PC-3 (cell line): ENCODE data around the gene TCHHL1. TPM values are rescaled to one million over a fixed set of nuclear protein-coding genes. Genes with fewer than 3 reads are reported as not detected.

ENCODE experiments used
- ATAC-seq: fragments of 200-7000 bp; cut with Tn5 transposase; 2 replicates; pipeline ENCODE4 v1.9.1; 2020; ENCODE audit warnings: mild to moderate bottlenecking, moderate library complexity
- BruUV-seq: library from RNA; stranded (reverse); fragments of 400-500 nt; replicated peaks from 2 replicates; lab custom pipeline; 2021; lab: Mats Ljungman, UMichigan
- CTCF ChIA-PET: fragments of 300-600 bp; sonication (Branson Sonifier 250); formaldehyde crosslinking; loops from one replicate; lab custom pipeline; 2022; ENCODE audit warnings: antibody characterized with exemption; lab: Charles Lee
- POLR2A ChIA-PET: fragments of 300-600 bp; sonication (Branson Sonifier 250); formaldehyde crosslinking; loops from one replicate; lab custom pipeline; 2022; ENCODE audit warnings: antibody characterized with exemption; ENCODE audit not compliant: unreplicated experiment; lab: Charles Lee
- DNase-seq: peaks from one replicate; pipeline ENCODE4 v3.0.0-alpha.2; 2015
- H2AFZ ChIP-seq: fragments of 300-600 bp; sonication (generic); 2 replicates; pipeline ENCODE4 v1.6.0; 2016; ENCODE audit warnings: antibody characterized with exemption, low read length
- H3F3A ChIP-seq: fragments of 300-600 bp; sonication (generic); one replicate; pipeline ENCODE4 v1.6.0; 2017; ENCODE audit warnings: antibody characterized with exemption, low read length, control low read depth, mild to moderate bottlenecking; ENCODE audit not compliant: unreplicated experiment
- H3K27ac ChIP-seq: fragments of 300-600 bp; sonication (generic); 2 replicates; pipeline ENCODE4 v1.5.1; 2016; ENCODE audit warnings: mild to moderate bottlenecking, low read length
- H3K27me3 ChIP-seq: fragments of 300-600 bp; sonication (generic); 2 replicates; pipeline ENCODE4 v1.6.1; 2016; ENCODE audit warnings: low read length, mixed read lengths
- H3K36me3 ChIP-seq: fragments of 300-600 bp; sonication (generic); 2 replicates; pipeline ENCODE4 v1.6.1; 2016; ENCODE audit warnings: low read depth, mixed run types, low read length, mixed read lengths
- H3K4me1 ChIP-seq: fragments of 300-600 bp; sonication (generic); 2 replicates; pipeline ENCODE4 v1.5.1; 2016; ENCODE audit warnings: low read length; ENCODE audit not compliant: insufficient read depth
- H3K4me2 ChIP-seq: fragments of 300-600 bp; sonication (generic); 2 replicates; pipeline ENCODE4 v1.6.0; 2016; ENCODE audit warnings: low read length
- H3K4me3 ChIP-seq: fragments of 300-600 bp; sonication (generic); 2 replicates; pipeline ENCODE4 v1.5.1; 2016; ENCODE audit warnings: mild to moderate bottlenecking, low read length, mixed read lengths
- H3K79me2 ChIP-seq: fragments of 300-600 bp; sonication (generic); 2 replicates; pipeline ENCODE4 v1.6.1; 2017; ENCODE audit warnings: low read length, mixed read lengths
- H3K9ac ChIP-seq: fragments of 300-600 bp; sonication (generic); 2 replicates; pipeline ENCODE4 v1.6.0; 2016; ENCODE audit warnings: mild to moderate bottlenecking, low read length
- H3K9me2 ChIP-seq: fragments of 300-600 bp; sonication (generic); replicated peaks from 2 replicates; pipeline ENCODE4 v1.6.1; 2016; ENCODE audit warnings: mixed run types, low read length, mixed read lengths
- H3K9me3 ChIP-seq: fragments of 300-600 bp; sonication (generic); 2 replicates; pipeline ENCODE4 v1.6.1; 2016; ENCODE audit warnings: low read length, mixed read lengths
- H4K20me1 ChIP-seq: fragments of 300-600 bp; sonication (generic); 2 replicates; pipeline ENCODE4 v1.6.1; 2016; ENCODE audit warnings: low read length, mixed read lengths
- CTCF ChIP-seq: fragments of 300-600 bp; sonication (generic); conservative IDR thresholded peaks from 2 replicates; pipeline ENCODE4 v1.5.1; 2017; ENCODE audit warnings: antibody characterized with exemption, low read depth, mild to moderate bottlenecking, low read length
- EZH2 ChIP-seq: fragments of 300-600 bp; sonication (generic); IDR thresholded peaks from one replicate; pipeline ENCODE4 v1.6.1; 2017; ENCODE audit warnings: antibody characterized with exemption, mild to moderate bottlenecking, low read length; ENCODE audit not compliant: unreplicated experiment
- EZH2phosphoT487 ChIP-seq: fragments of 300-600 bp; sonication (generic); IDR thresholded peaks from 2 replicates; pipeline ENCODE4 v1.6.1; 2018; ENCODE audit warnings: mild to moderate bottlenecking, antibody characterized with exemption, low read length, borderline replicate concordance
- intact Hi-C: fragments of 100-400 bp; cut with micrococcal nuclease; formaldehyde crosslinking; loops from 2 replicates; pipeline ENCODE4 v1.9.0; 2023
- total RNA-seq: library from RNA; depleted of rRNA; stranded (reverse); fragments of >200 nt; gene quantifications from 2 replicates; pipeline ENCODE4 v1.2.3, GENCODE V29; 2014

Gene TCHHL1
- total RNA-seq, 1 experiment from 2014 or later = not detected

DNA sequence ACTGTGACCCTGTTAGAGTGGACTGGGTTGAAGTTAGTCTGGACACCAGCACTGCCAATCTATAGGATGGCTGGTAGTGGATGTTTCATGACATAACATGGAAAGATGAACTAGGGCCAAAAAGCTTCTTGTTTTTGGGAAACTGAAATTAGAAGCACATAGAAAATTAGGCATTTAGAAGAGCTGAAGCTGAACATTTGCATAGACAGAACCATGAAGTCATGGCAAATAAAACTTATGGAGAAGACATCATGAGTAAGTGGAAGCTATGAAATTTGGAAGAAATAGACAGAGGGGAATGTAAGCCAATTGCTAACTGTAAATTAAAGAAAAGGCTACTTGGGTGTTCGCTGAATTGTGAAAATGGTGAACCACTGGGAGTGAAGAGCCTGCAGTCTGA is 49.4 kb downstream of the TCHHL1 start:
- POLR2A ChIA-PET = no interaction called here
- Histone ChIP-seq H4K20me1 (peaks cover 3% of the 10 kb centered on the region), H3K9me2 (no peaks in the 10 kb centered on the region), H3K9me3 (no peaks in the 10 kb centered on the region), H3K36me3 (no peaks in the 10 kb centered on the region), H2AFZ (no peak overlapping the region), H3F3A (peaks cover 5% of the 10 kb centered on the region), H3K4me2 (no peak overlapping the region), H3K9ac (no peak overlapping the region), H3K27ac (no peak overlapping the region), H3K4me3 (no peak overlapping the region), H3K27me3 (no peaks in the 10 kb centered on the region), H3K79me2 (peaks cover 24% of the 10 kb centered on the region), H3K4me1 (peaks cover 11% of the 10 kb centered on the region)
- DNase-seq (no peak), ATAC-seq (no peak)
- intact Hi-C loops = no loop called here
- no peak for TF ChIP-seq EZH2
- no peak for TF ChIP-seq CTCF
- TF ChIP-seq EZH2phosphoT487 = no peak
- no TSS peak for BruUV-seq
- CTCF ChIA-PET = interaction anchor here (0.7 kb wide), 1 partner anchor 9 kb away, joined by 3 read pairs; no protein-coding TSS in a partner anchor

- H3K4me3 ChIP-seq = no peak overlapping the region
- no peak overlapping the region for H3K4me2 ChIP-seq
- DNase-seq = no peak
- H3K9ac ChIP-seq = no peak overlapping the region
- POLR2A ChIA-PET = no interaction called here
- no peak overlapping the region for H2AFZ ChIP-seq
- H3K27ac ChIP-seq = no peak overlapping the region
- BruUV-seq = no TSS peak
- no peaks in the 10 kb centered on the region for H3K27me3 ChIP-seq
- CTCF ChIA-PET = no interaction called here
- no peaks in the 10 kb centered on the region for H3K9me3 ChIP-seq
- no peak for ATAC-seq
- H3K4me1 ChIP-seq = peaks cover 17% of the 10 kb centered on the region
- no peaks in the 10 kb centered on the region for H3K9me2 ChIP-seq
- H4K20me1 ChIP-seq = peaks cover 8% of the 10 kb centered on the region
- intact Hi-C loops = no loop called here
- H3K79me2 ChIP-seq = peaks cover 30% of the 10 kb centered on the region
- H3K36me3 ChIP-seq = peaks cover 4% of the 10 kb centered on the region
- TF ChIP-seq EZH2 (no peak), CTCF (no peak), EZH2phosphoT487 (no peak)
- peaks cover 6% of the 10 kb centered on the region for H3F3A ChIP-seq
Observed at GRCh38 chr1:152038871-152039270, 50.0 kb downstream of the TCHHL1 start.

DNA sequence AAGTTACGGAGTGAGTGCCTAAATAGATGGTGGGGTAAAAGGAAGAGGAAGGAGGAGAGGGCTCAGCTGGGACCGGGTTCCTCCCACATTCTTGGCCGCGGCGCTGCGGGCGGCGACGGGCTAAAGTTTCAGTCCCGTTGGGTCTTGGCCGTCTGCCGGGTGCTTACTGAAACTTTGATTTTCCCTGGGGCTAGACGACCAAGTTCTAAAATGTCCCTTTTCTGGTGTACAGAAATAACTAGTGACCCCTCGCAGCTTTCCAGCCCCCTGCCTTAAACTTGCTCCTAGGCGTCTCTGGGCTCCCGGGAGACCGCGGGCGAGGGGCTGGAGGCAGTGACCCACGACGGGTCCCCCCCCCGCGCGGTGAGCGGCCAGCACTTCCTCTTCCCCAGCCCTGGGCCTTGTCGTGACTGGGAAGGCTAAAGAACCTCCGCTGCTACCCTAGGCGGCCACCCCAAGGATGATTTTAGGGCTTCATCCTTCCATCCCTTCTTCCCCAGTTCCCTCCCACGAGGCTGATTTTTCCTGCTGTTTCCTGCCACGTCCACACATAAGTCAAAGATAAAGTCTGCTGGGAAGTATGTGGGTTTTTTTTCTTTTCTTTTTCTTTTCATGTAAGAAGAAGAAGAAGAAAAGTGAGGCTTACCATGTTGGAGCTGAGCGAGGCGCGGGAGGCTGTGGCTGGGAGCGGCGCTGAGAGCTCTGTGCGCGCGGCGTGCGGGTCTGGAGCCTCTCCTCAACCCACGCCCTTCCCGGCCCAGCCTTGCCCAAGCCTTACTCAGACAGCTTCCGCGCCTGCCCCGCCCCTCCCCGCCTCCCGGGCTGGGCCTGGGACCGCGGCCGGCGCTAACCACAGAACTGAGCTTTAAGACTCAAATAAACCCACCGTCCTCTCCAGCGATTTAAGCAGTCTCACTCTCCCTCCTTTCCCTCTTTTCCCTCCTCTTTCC is 52.3 kb downstream of the TCHHL1 start, which contains the start of gene S100A11:
TSS of gene S100A11 (minus strand) at position 738 of the 950 bp plus-strand sequence. CDS start at position 649, 89 bp downstream.
- H2AFZ ChIP-seq = peak within 1 kb of the TSS; percentile 72
- H3K4me3 ChIP-seq = peak within 1 kb of the TSS; percentile 77
- H3K27me3 ChIP-seq = no peaks in the 10 kb centered on the region
- TF ChIP-seq CTCF = no peak
- no peak for TF ChIP-seq EZH2phosphoT487
- no peak for TF ChIP-seq EZH2
- ATAC-seq (peak; percentile 88), DNase-seq (peak; percentile 91)
- H3K9me2 ChIP-seq = no peaks in the 10 kb centered on the region
- H3K79me2 ChIP-seq = peaks cover 43% of the 10 kb centered on the region
- peak within 1 kb of the TSS; percentile 97 for H3K9ac ChIP-seq
- peaks cover 24% of the 10 kb centered on the region for H4K20me1 ChIP-seq
- intact Hi-C loops = loop anchor here (1.0 kb wide), 1 partner anchor 11 kb away; no protein-coding TSS in a partner anchor
- ChIA-PET CTCF (interaction anchor here (0.5 to 2.0 kb wide), 7 partner anchors 12 to 422 kb away, joined by 3 to 10 read pairs (median 5); no protein-coding TSS in a partner anchor), POLR2A (interaction anchor here (0.5 to 1.4 kb wide), 17 partner anchors 11 to 1931 kb away, joined by 3 to 35 read pairs (median 5); partner anchors contain the start of genes CREB3L4 and S100A10)
- no peaks in the 10 kb centered on the region for H3K9me3 ChIP-seq
- H3K36me3 ChIP-seq = peaks cover 27% of the 10 kb centered on the region
- peaks cover 6% of the 10 kb centered on the region for H3F3A ChIP-seq
- BruUV-seq = TSS peak; percentile 66
- peaks cover 33% of the 10 kb centered on the region for H3K4me1 ChIP-seq
- peak within 1 kb of the TSS; percentile 90 for H3K27ac ChIP-seq
- H3K4me2 ChIP-seq = peak within 1 kb of the TSS; percentile 91
